Activated T-cell treated with anti-CD3 and anti-CD28 coated beads, Interleukin-2, amount 50 U/mL, for 24 hours (primary cell): Measurements from ENCODE around the gene QRICH2.
"Not testable (repeated sequence)": the region's sequence is repeated elsewhere in the genome, so short reads cannot be mapped to it uniquely, and the experiment has no call there.

ENCODE experiments used
- DNase-seq: peaks from one replicate; pipeline ENCODE4 v3.0.0-alpha.2; 2020
- H3K27ac Mint-ChIP-seq: 2 replicates; pipeline ENCODE4 v1.8.0; 2020; ENCODE audit warnings: mild to moderate bottlenecking, mixed read lengths
- H3K27me3 Mint-ChIP-seq: 2 replicates; pipeline ENCODE4 v1.8.0; 2020; ENCODE audit warnings: mixed read lengths
- H3K36me3 Mint-ChIP-seq: 2 replicates; pipeline ENCODE4 v1.8.0; 2020; ENCODE audit warnings: low read depth, mixed read lengths
- H3K4me1 Mint-ChIP-seq: 2 replicates; pipeline ENCODE4 v1.8.0; 2020; ENCODE audit warnings: low read depth, mixed read lengths
- H3K4me3 Mint-ChIP-seq: 2 replicates; pipeline ENCODE4 v1.8.0; 2020; ENCODE audit warnings: mild to moderate bottlenecking, moderate library complexity, mixed read lengths
- H3K9me3 Mint-ChIP-seq: 2 replicates; pipeline ENCODE4 v1.8.0; 2020; ENCODE audit warnings: mixed read lengths

The QRICH2 gene

DNA sequence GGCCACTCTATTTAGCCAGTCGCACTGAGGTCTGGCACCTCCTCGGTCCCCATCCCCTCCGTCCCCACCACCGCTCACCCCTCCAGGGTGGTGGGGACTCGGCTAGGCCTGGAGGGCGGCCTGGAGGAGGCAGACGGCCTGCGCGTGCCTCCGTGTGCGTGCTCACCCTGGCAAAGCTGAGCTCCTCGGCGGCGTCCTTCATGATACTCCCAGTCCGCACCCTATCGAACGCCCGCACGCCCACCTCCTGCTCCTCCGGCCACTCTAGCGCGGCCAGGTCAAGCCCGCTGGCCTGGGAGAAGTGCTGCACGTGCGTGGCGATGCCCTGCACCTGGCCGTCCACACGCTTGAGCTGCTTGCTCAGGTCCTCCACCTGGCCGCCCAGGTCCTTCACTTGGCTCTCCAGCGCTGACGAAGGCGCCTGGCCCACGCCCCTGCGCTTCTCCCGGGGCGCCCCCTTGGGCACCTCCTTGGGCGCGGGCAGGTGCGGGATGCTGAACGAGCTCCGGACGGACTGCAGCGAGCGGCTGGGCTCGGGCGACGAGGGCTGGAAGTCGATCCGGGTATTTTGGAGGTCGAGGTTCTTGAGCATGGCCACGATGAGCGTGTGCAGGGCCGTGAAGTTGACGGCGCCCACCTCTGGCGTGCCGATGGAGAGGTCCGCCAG lies 644 bp downstream of the QRICH2 start:
- Mint-ChIP-seq H3K27me3 (no peaks in the 10 kb centered on the region), H3K27ac (no peak overlapping the region), H3K4me1 (peaks cover 1% of the 10 kb centered on the region), H3K9me3 (no peaks in the 10 kb centered on the region), H3K36me3 (peaks cover 25% of the 10 kb centered on the region), H3K4me3 (no peak overlapping the region)
- DNase-seq, result no peak

DNA sequence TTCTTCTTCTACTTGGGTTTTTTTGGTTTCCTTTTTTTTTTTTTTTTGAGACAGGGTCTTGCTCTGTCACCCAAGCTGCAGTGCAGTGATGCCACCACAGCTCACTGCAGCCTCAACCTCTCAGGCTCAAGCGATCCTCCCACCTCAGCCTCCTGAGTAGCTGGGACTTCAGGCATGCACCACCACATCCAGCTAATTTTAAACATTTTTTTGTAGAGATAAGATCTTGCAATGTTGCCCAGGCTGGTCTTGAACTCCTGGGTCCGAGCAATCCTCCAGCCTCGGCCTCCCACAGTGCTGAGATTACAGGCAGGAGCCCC lies 3.0 kb downstream of the QRICH2 start:
- H3K4me3 Mint-ChIP-seq, H3K9me3 Mint-ChIP-seq, H3K27me3 Mint-ChIP-seq, DNase-seq, H3K27ac Mint-ChIP-seq, H3K4me1 Mint-ChIP-seq: not testable (repeated sequence)
- peaks cover 11% of the 10 kb centered on the region for H3K36me3 Mint-ChIP-seq

DNA sequence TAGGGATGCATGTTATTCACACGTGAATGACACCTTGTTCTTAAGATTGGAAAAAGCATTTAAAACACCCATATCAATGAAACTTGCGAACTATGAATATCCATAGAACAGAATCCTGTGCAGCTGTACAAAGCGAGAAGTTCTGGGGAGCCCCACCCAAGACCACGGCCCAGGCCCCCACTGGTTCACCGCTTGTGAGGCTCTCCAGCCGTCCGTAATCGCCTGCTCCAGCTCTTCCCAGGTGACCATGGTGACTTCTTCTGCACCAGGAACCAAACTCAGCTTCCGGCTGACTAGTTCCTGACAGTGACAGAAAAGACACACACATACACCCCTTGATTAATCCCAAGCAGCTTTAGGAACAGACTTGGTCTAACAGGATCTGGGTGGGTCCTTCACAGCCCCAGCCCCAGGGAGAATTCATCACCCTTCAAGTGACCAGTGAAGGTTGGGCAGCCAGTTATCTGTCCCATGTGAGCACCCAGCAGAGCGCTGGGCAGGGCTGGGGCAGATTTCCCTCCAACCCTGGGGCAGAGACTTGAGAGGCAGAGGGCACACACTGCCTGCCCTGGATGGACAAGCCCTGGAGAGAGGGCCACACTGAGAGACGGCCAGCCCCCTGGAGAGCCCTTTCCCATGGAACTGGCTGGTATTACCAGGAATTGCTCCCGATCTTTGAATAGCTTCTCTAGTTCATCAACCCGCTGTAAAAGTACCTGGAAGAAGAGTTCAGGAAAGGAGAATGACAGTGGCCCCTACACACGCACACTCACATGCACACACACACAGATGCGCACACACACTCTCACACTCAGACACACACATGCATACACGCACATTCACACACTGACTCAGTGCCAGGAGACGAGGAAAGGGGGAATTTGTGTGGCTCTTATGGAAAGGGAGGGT lies 3.6 kb downstream of the QRICH2 start:
- Mint-ChIP-seq H3K36me3 (peaks cover 8% of the 10 kb centered on the region), H3K4me3 (no peak overlapping the region), H3K27me3 (no peaks in the 10 kb centered on the region), H3K27ac (no peak overlapping the region), H3K9me3 (no peaks in the 10 kb centered on the region), H3K4me1 (peaks cover 1% of the 10 kb centered on the region)
- DNase-seq, result no peak

DNA sequence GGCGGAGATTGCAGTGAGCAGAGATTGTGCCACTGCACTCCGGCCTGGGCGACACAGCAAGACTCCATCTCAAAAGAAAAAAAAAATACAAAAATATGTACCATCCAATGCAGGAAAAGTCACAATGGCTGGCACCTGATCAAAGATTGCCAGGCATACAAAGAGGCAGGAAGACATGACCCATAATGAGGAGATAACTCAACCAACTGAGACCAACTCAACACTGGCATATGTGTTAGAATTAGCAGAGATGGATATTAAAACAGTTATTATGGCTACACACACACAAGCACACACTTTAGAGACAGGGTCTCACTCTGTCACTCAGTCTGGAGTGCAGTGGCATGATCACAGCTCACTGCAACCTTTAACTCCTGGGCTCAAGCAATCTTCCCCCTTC lies 10.6 kb downstream of the QRICH2 start:
- no peaks in the 10 kb centered on the region for H3K4me1 Mint-ChIP-seq
- no peak for DNase-seq
- peaks cover 2% of the 10 kb centered on the region for H3K36me3 Mint-ChIP-seq
- H3K9me3 Mint-ChIP-seq, result no peaks in the 10 kb centered on the region
- no peak overlapping the region for H3K4me3 Mint-ChIP-seq
- H3K27ac Mint-ChIP-seq, result no peak overlapping the region
- H3K27me3 Mint-ChIP-seq, result no peaks in the 10 kb centered on the region

DNA sequence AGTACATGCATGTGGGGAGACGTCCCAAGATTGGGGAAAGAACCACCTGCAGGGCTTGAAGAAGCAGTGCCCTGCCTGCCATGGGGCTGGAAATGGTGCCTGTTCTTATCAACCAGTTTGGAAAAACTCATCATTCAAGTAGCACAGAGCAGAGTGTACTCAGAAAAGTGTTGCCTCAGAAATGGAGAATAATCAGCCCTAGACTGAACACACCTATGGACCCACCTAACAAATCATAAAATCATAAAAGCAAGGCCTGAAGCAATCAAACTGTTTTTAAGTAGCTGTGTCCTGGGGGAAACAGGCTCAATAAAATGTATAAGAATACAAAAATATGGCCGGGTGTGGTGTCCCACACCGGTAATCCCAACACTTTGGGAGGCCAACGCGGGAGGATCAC lies 11.2 kb downstream of the QRICH2 start:
- H3K9me3 Mint-ChIP-seq, result no peaks in the 10 kb centered on the region
- no peaks in the 10 kb centered on the region for H3K27me3 Mint-ChIP-seq
- peaks cover 5% of the 10 kb centered on the region for H3K36me3 Mint-ChIP-seq
- no peaks in the 10 kb centered on the region for H3K4me1 Mint-ChIP-seq
- DNase-seq, result no peak
- no peak overlapping the region for H3K27ac Mint-ChIP-seq
- no peak overlapping the region for H3K4me3 Mint-ChIP-seq

DNA sequence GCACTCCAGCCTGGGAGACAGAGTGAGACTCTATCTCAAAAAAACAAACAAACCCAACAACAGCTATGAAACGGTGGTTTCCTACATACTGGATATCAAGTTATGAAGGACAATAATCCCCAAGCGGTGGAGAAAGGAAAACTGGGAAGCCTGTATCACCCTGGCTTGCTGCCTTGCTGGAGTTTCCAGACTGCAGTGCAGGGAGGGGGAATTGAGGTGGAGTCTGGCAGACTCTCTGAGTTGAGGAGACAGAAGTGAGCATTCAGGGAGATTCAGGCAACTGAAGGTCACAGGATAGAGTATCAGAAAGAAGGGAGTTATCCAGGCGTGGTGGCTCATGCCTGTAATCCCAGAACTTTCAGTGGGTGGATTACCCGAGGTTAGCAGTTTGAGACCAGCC lies 11.9 kb downstream of the QRICH2 start:
- Mint-ChIP-seq H3K9me3 (no peaks in the 10 kb centered on the region), H3K36me3 (peaks cover 5% of the 10 kb centered on the region), H3K27me3 (no peaks in the 10 kb centered on the region), H3K4me3 (no peak overlapping the region), H3K4me1 (no peaks in the 10 kb centered on the region), H3K27ac (no peak overlapping the region)
- DNase-seq, result no peak

DNA sequence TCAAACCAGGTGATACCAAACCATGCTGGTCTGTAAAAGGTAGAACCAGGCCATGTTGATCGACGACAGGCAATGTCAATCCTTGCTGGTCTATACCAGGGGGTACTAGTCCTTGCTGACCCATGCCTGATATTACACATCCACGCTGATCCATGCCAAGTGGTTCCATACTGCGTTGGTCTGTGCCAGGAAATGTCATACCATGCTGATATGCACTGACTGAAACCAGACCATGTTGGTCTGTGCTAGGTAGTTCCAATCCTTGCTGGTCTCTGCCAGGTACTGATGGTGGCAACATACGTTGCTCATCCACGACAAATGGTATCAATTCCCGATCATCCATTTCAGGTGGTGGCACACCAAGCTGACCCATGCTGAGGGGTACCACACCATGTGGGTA lies 15.0 kb downstream of the QRICH2 start:
- peaks cover 7% of the 10 kb centered on the region for H3K36me3 Mint-ChIP-seq
- H3K27me3 Mint-ChIP-seq, result no peaks in the 10 kb centered on the region
- no peak for DNase-seq
- no peaks in the 10 kb centered on the region for H3K9me3 Mint-ChIP-seq
- no peaks in the 10 kb centered on the region for H3K4me1 Mint-ChIP-seq
- no peak overlapping the region for H3K4me3 Mint-ChIP-seq
- H3K27ac Mint-ChIP-seq, result no peak overlapping the region

DNA sequence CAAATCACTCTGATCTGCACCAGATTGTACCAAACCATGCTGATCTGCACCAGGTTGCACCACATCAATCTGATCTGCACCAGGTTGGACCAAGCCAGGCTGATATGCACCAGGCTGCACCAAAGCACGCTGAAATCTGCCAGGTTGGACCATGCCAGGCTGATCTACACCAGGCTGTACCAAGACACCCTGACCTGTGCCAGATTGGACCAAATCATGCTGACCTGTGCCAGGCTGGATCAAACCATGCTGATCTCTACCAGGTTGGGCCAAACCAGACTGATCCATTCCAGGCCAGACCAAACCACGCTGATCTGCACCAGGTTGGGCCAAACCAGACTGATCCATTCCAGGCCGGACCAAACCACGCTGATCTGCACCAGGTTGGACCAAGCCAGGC lies 15.5 kb downstream of the QRICH2 start:
- H3K36me3 Mint-ChIP-seq, result peaks cover 7% of the 10 kb centered on the region
- H3K4me1 Mint-ChIP-seq, result no peaks in the 10 kb centered on the region
- no peaks in the 10 kb centered on the region for H3K27me3 Mint-ChIP-seq

DNA sequence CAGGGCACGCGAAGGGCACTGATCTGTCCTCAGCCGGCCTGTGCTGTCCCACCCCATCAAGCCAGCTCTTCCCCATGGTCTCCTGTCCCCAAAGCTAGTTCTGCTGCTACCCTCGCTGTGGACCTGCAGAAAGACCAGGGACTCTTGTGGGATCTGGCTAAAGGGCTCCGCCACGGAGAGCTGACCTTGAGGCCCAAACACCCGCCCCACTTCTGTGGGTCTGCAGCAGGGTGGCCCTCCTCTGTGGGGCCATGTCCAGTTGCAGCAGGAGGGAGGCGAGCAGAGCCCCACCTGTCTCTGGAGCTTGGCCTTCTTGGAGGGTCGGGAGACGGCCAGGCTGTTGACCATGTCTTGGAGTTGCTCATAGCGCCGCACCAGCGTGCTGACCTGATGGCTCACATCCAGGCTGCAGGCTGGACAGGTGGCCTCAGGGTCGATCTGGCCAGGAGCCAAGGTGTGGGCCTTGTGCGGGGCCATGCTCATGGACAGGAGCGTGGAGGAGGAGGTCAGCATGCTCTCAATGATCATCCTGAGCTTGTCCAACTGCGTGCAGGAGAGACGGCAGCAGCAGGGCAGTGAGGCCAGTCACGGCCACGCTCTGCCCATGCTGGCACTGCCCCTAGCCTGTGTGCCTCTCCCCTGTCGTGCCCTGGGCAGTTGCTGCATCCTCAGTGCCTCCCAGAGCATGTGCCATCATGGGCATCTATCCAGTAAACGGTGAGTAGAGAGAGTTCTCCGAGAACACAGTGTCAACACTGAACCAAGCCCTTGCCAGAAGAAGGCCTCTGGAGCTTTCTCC lies 26.3 kb downstream of the QRICH2 start:
- Mint-ChIP-seq H3K4me3 (no peak overlapping the region), H3K36me3 (no peaks in the 10 kb centered on the region), H3K27ac (peak overlapping the region; percentile 22), H3K27me3 (no peaks in the 10 kb centered on the region), H3K9me3 (no peaks in the 10 kb centered on the region), H3K4me1 (peaks cover 16% of the 10 kb centered on the region)
- DNase-seq, result no peak

More for the DNA sequence above, 15.5 kb downstream of the QRICH2 start:
- Mint-ChIP-seq H3K27ac (no peak overlapping the region), H3K4me3 (no peak overlapping the region), H3K9me3 (no peaks in the 10 kb centered on the region)
- DNase-seq, result no peak

DNA sequence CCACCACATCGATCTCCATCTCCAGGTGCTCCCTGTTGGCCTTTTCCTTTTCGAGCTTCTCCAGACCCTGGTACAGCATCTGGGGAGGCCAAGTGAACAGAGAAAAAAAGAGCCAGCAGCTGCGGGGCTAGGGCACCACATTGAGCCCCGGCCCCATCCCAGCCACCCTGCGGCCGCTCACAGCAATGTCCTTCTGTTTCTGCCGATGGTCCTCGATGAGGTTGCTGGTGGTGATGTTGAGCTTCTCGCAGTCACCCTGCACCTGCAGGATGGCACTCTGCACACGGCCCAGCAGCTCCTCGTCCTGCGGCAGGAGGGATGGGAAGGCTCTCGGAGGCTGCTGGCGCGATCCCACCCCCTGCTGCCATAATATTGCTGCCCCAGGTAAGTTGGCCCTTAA lies 27.4 kb downstream of the QRICH2 start:
- H3K27ac Mint-ChIP-seq, result peak overlapping the region; percentile 67
- H3K27me3 Mint-ChIP-seq, result no peaks in the 10 kb centered on the region
- H3K4me3 Mint-ChIP-seq, result no peak overlapping the region
- no peaks in the 10 kb centered on the region for H3K36me3 Mint-ChIP-seq
- no peaks in the 10 kb centered on the region for H3K9me3 Mint-ChIP-seq
- DNase-seq, result no peak
- H3K4me1 Mint-ChIP-seq, result peaks cover 25% of the 10 kb centered on the region

DNA sequence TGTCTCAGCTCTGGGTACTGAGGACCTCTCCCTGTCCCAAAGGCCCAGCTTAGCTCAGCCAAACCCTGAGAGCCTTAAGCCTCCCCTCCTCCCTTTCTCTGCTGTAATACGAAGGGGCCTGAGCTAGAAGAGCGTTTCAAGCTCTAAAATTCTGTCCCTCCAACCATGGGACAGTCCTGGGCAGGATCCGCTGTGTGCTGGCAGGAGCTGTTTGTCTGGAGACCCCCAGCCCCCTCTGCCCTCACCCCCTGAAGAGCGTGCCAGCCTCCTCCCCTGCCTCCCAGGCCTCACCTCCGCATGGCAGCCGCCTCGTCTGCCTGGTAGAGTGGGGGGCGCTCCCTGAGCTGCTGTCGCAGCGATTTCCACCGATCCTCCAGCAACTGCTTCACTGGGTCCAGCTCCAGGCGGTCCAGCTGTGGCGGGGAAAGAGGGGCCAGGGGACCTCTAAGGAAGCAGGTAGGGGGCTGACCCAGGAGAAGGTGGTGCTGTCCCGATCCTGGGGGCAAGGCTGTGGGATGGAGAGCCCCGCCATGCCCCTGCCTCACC lies 28.3 kb downstream of the QRICH2 start:
- H3K4me3 Mint-ChIP-seq, result no peak overlapping the region
- H3K36me3 Mint-ChIP-seq, result no peaks in the 10 kb centered on the region
- peaks cover 32% of the 10 kb centered on the region for H3K4me1 Mint-ChIP-seq
- H3K27ac Mint-ChIP-seq, result peak overlapping the region; percentile 66
- no peak for DNase-seq
- no peaks in the 10 kb centered on the region for H3K27me3 Mint-ChIP-seq
- H3K9me3 Mint-ChIP-seq, result no peaks in the 10 kb centered on the region

DNA sequence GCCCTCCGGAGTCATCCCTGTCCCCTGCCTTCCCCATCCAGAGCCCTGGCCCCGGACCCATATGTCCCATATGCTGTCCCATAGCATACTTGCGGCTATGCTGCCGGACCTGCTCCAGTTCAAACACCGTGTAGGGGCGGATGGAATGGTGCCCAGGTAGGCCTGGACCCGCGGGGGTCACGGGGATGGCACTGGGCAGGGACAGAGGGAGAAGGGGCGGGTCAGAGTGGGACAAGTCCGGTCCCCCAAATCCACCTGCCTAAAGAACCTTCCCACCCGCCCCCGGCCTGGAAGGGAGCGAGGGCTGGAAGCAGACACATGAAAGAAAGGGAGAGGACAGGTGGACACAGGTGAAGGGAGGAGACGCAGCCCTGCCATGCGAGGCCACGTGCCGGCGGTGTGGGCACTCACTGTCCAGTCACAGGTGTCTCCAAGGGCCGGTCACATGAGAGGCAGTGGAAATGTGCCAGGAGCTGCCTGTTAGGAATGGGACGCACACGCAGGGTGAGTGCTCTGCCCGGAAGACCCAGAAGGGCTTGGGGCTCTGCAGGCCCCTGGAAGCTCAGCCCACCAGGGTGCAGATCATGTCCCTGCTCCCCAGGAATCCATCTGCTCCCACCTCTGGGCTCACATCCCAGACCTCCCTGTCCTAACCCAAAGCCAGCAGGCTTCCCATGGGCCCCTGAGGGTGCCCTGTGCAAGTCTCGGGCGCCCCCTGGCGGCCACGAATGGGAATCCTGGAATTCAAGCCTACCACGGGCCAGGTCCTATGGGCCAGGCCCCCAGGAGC lies 28.9 kb downstream of the QRICH2 start:
- H3K9me3 Mint-ChIP-seq, result no peaks in the 10 kb centered on the region
- H3K4me1 Mint-ChIP-seq, result peaks cover 38% of the 10 kb centered on the region
- DNase-seq, result peak; percentile 93
- H3K4me3 Mint-ChIP-seq, result no peak overlapping the region
- no peaks in the 10 kb centered on the region for H3K27me3 Mint-ChIP-seq
- peak overlapping the region; percentile 64 for H3K27ac Mint-ChIP-seq
- no peaks in the 10 kb centered on the region for H3K36me3 Mint-ChIP-seq

DNA sequence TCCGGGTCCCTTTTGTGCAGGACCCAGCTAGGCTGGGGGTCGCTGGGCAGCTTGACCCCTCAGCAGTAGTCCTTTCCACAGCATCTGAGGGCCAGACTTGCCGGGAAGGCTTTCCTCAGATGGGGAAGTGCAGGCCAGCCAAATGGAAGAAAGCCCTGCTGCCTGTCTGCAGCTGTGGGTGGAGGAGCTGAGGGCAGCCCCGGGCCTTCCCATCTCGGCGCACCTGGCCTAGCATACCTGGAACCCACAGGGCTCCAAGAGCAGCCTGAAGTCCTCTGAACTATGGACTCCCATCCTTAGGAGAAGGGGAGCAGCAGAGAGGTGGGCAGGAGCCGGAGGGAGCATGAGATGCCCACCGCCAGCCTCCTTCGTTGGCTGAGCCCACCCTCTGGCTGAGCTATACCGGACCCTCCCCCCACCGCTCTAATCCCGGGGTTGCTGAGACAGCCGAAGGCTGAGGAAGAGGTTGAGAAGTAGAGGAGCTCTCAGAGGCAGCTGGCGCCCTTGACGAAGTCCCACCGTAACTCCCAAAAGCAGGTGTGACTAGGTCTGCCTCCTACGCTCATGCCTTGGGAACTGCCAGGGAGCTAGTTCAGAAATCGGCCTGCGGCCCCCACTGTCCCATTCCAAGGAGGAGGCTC lies 29.7 kb downstream of the QRICH2 start:
- H3K4me1 Mint-ChIP-seq, result peaks cover 46% of the 10 kb centered on the region

More for the DNA sequence above, 29.7 kb downstream of the QRICH2 start:
- peak overlapping the region; percentile 64 for H3K27ac Mint-ChIP-seq
- H3K27me3 Mint-ChIP-seq, result no peaks in the 10 kb centered on the region
- no peak overlapping the region for H3K4me3 Mint-ChIP-seq
- H3K9me3 Mint-ChIP-seq, result no peaks in the 10 kb centered on the region
- H3K36me3 Mint-ChIP-seq, result no peaks in the 10 kb centered on the region
- no peak for DNase-seq
